Measurements from ENCODE around the gene SMIM34. TPM values are rescaled to one million over a fixed set of nuclear protein-coding genes. Genes with fewer than 3 reads are reported as not detected.
"Not testable (repeated sequence)": the region's sequence is repeated elsewhere in the genome, so short reads cannot be mapped to it uniquely, and the experiment has no call there.

SMIM34 gene, protein sequence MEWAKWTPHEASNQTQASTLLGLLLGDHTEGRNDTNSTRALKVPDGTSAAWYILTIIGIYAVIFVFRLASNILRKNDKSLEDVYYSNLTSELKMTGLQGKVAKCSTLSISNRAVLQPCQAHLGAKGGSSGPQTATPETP
- polyA plus RNA-seq (ENCODE audit: low read depth in 6 of 6), result not detected

DNA sequence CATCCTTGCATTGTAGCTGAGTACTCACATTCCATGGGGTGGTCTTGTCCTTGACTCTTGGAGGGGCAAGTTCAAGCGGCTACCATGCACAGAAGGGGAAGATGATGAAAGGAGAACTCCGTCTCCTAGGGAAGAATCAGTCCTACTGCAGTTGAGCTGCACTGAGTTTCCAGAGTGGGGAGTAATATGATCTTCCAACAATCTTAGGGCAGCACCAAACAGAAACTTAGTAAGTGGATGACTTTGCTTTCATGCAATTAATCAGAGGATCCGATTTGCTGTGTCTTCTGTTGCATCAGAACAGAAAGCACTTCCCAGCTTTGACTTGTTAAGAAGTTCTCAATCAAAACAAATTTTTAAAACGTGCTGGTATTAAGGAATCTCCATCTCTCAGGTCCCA, at the start of gene SMIM34:
Gene SMIM34, minus strand, starts transcription at position 147 of the 400 bp plus-strand sequence. Its CDS starts 112 bp downstream, at position 35.
- H3K4me1 Mint-ChIP-seq; H3K27ac Mint-ChIP-seq; H3K9me3 Mint-ChIP-seq; H3K36me3 Mint-ChIP-seq; H3K4me3 Mint-ChIP-seq; DNase-seq; H3K27me3 Mint-ChIP-seq; ATAC-seq (ENCODE audit: low read depth in 2 of 2): not testable (repeated sequence)

DNA sequence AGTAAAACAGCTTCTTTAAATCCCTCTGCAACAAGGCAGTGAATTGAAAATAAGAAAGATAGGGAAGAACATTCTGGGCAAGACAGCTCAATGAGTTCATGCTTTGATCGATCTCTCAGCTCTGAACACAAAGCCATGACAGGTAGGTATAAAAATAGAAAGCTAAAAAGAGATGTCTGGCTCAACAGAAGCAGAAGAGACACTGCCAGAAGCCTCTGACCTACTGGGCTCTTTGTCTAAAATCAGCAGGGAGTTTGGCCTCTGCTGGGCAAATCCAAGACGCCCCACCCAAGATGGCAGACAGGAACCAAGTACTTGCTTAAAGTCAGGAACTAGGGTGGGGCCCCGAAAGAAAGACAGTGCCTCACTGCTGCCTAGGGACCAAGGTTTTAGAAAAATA, 43.6 kb upstream of the SMIM34 start:
- not testable (repeated sequence) for DNase-seq; H3K9me3 Mint-ChIP-seq; ATAC-seq (ENCODE audit: low read depth in 2 of 2); H3K4me3 Mint-ChIP-seq; H3K36me3 Mint-ChIP-seq; H3K27ac Mint-ChIP-seq; H3K4me1 Mint-ChIP-seq; H3K27me3 Mint-ChIP-seq

- not testable (repeated sequence) for H3K9me3 Mint-ChIP-seq; ATAC-seq (ENCODE audit: low read depth in 2 of 2); H3K27ac Mint-ChIP-seq; H3K4me3 Mint-ChIP-seq; DNase-seq; H3K27me3 Mint-ChIP-seq; H3K4me1 Mint-ChIP-seq; H3K36me3 Mint-ChIP-seq
These were observed 35.7 kb upstream of the SMIM34 start for GRCh38 chr21:34459426-34459825.

- H3K27ac Mint-ChIP-seq; H3K9me3 Mint-ChIP-seq; H3K36me3 Mint-ChIP-seq; DNase-seq; H3K27me3 Mint-ChIP-seq; H3K4me1 Mint-ChIP-seq; H3K4me3 Mint-ChIP-seq; ATAC-seq (ENCODE audit: low read depth in 2 of 2): not testable (repeated sequence)
These were observed 34.5 kb upstream of the SMIM34 start for GRCh38 chr21:34458266-34458665.

GRCh38 chr21:34456180-34456579, 32.4 kb upstream of the SMIM34 start:
- H3K27me3 Mint-ChIP-seq; H3K4me3 Mint-ChIP-seq; H3K9me3 Mint-ChIP-seq; H3K4me1 Mint-ChIP-seq; H3K36me3 Mint-ChIP-seq; DNase-seq; H3K27ac Mint-ChIP-seq; ATAC-seq (ENCODE audit: low read depth in 2 of 2): not testable (repeated sequence)

- H3K27ac Mint-ChIP-seq; H3K4me3 Mint-ChIP-seq; ATAC-seq (ENCODE audit: low read depth in 2 of 2); H3K4me1 Mint-ChIP-seq; H3K36me3 Mint-ChIP-seq; H3K27me3 Mint-ChIP-seq; DNase-seq; H3K9me3 Mint-ChIP-seq: not testable (repeated sequence)
These were observed 31.9 kb upstream of the SMIM34 start for GRCh38 chr21:34455628-34456027.

GRCh38 chr21:34447018-34447417, 23.3 kb upstream of the SMIM34 start:
- not testable (repeated sequence) for H3K4me3 Mint-ChIP-seq; DNase-seq; H3K36me3 Mint-ChIP-seq; ATAC-seq (ENCODE audit: low read depth in 2 of 2); H3K27me3 Mint-ChIP-seq; H3K4me1 Mint-ChIP-seq; H3K27ac Mint-ChIP-seq; H3K9me3 Mint-ChIP-seq

DNA sequence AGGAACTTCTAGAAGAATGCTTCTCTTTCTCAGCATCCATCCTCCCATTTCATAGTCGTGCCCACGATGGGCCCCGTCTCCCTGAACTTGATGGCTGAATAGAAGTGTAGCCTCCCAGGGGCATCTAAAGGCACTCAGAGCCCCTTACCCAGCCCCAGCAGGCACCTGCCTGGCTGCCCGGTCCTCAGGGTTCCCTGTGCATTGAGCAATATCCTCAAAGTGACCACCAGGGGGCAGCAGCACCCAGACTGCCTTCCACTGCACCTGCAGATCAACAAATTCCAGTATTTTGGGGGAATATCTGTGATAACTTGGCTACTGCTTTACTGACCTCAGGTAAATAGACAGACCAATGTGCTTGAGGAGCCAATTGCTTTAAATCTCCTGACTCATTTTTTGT, 19.7 kb upstream of the SMIM34 start:
- peak; percentile 33 to 42 for ATAC-seq (ENCODE audit: low read depth in 2 of 2)
- H3K27me3 Mint-ChIP-seq, H3K4me1 Mint-ChIP-seq, H3K36me3 Mint-ChIP-seq, DNase-seq, H3K27ac Mint-ChIP-seq, H3K9me3 Mint-ChIP-seq, H3K4me3 Mint-ChIP-seq: not testable (repeated sequence)

DNA sequence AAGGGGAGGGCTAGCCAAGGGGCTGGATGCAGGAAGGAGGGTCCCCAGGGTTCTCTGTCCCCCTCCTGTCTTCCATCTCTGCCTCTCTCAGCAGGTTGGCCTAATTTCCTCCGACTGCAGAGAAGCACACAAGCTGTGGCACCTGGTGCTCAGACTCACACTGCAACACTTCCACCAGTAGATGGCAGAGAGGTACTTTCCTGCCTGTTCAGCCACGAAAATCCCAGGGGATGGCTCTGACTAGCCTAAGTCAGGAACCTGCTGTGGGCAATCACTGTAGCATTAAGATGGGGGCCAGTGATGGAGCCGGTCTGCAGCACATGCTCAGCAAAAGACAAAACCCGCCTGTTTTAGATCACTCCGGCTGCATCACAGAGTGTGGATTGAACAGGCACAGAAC, 6.0 kb upstream of the SMIM34 start:
- not testable (repeated sequence) for H3K27ac Mint-ChIP-seq; H3K9me3 Mint-ChIP-seq; ATAC-seq (ENCODE audit: low read depth in 2 of 2); H3K36me3 Mint-ChIP-seq; H3K27me3 Mint-ChIP-seq; H3K4me3 Mint-ChIP-seq; DNase-seq; H3K4me1 Mint-ChIP-seq

DNA sequence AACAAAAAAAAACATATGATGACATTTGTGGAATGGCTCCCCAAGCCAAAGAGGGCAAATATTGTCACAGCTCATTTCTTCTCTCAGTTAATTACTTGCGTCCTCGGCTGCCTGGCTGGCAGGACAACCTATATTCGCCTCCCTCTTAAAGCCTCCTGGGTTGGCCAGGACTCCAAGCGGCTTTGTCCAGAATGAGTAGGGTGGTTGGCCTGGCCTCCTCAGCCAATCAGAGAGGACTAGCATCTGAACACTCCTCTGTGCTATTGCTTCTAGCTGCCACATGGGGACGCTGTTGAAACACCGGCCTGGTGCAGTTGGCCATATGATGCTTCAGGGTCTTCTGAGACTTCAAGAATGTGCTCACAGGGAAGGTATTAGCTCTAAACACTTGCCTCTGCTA, 4.7 kb upstream of the SMIM34 start:
- not testable (repeated sequence) for H3K4me3 Mint-ChIP-seq; H3K27me3 Mint-ChIP-seq; H3K4me1 Mint-ChIP-seq; H3K27ac Mint-ChIP-seq; ATAC-seq (ENCODE audit: low read depth in 2 of 2); H3K36me3 Mint-ChIP-seq; H3K9me3 Mint-ChIP-seq; DNase-seq

DNA sequence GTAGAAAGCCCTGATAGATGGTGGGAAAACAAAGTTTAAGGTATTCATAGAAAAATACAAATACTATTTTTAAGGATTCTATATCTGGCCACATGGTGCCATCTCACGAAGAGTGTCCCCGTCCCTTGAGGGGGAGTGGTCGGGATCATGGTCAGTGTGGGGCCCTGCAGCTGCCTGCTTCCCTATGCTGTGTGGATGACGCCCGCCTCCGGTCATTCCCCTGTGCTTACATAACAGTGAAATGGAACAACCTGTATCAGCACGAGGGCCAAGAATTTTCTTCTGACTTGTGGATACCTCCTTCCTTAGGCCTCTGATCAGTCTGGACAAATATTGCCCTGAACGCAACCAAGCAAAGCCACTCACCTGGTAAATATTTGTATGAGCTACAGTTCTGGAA, 3.6 kb upstream of the SMIM34 start:
- H3K9me3 Mint-ChIP-seq; DNase-seq; H3K27me3 Mint-ChIP-seq; H3K27ac Mint-ChIP-seq; ATAC-seq (ENCODE audit: low read depth in 2 of 2); H3K4me3 Mint-ChIP-seq; H3K36me3 Mint-ChIP-seq; H3K4me1 Mint-ChIP-seq: not testable (repeated sequence)

DNA sequence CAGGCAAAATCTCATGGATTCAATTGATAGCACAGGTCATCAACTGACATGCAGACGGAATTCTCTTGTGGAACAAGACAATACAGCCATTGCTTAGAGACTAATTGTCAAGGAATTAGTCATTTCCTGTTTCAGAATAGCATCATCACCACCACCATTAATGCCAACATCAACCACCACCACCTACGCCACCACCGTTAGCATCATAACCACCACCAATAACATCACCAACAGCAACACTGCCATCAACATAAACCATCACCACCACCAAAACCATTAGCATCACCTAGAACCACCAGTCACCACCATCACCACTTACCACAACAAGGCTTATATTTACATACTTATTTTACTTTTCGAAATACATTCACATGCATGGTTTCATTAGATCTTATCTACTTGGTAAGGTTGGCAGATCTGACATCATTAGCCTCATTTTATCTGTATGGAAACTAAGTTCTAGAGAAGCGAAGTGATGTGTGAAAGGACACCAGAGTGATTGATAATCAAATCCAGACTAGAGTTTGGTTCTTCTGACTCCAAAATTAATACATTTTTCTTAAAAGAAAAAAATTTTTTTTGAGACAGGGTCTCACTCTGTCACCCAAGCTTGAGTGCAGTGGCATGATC, 6.2 kb downstream of the SMIM34 start:
- not testable (repeated sequence) for DNase-seq; H3K4me3 Mint-ChIP-seq; H3K9me3 Mint-ChIP-seq; H3K36me3 Mint-ChIP-seq; H3K27ac Mint-ChIP-seq; H3K4me1 Mint-ChIP-seq; H3K27me3 Mint-ChIP-seq; ATAC-seq (ENCODE audit: low read depth in 2 of 2)

DNA sequence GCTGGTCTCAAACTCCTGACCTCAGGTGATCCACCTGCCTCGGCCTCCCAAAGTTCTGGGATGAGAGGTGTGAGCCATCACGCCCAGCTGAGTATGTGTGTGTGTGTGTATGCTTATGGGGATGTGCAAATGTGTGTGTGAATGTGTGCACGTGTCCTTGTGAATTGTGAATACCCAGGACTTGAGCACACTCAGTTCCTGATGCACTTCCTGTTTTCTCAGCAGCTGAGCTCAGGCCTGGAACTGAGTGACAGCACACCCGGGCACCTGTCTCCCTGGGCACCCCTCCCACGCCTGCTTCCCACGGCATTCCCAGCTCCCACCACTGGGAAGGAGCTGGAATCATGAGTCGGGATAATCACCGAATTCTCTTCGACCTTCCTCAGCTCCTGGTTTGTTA, 16.5 kb downstream of the SMIM34 start:
- H3K4me3 Mint-ChIP-seq, H3K9me3 Mint-ChIP-seq, H3K36me3 Mint-ChIP-seq, H3K27me3 Mint-ChIP-seq, DNase-seq, H3K4me1 Mint-ChIP-seq, H3K27ac Mint-ChIP-seq: not testable (repeated sequence)
- peak; percentile 87 for ATAC-seq (ENCODE audit: low read depth in 2 of 2)

- not testable (repeated sequence) for H3K4me1 Mint-ChIP-seq, H3K36me3 Mint-ChIP-seq, H3K9me3 Mint-ChIP-seq, H3K27me3 Mint-ChIP-seq, DNase-seq, H3K4me3 Mint-ChIP-seq, H3K27ac Mint-ChIP-seq
- ATAC-seq (ENCODE audit: low read depth in 2 of 2), result peak; percentile 61 to 75
These were observed 17.1 kb downstream of the SMIM34 start for GRCh38 chr21:34406676-34407075.

DNA sequence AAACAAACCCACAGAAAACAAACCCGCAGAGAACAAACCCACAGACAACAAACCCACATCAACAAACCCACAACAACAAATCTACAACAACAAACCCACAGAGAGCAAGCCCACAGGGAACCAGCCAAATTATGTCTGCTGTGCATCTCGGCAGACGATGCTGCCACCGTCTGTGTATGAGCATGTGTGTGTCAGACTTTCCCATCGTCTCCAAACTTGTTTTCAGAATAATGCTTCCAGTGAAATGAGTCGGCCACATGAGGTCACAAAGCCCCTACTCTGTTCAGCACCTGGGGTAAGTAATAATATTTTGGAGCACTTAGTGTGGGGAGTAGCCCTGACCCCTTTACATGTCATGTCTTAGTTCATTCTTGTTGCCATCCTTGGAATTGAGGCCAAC, 17.6 kb downstream of the SMIM34 start:
- H3K27me3 Mint-ChIP-seq; H3K36me3 Mint-ChIP-seq; ATAC-seq (ENCODE audit: low read depth in 2 of 2); H3K27ac Mint-ChIP-seq; DNase-seq; H3K4me1 Mint-ChIP-seq; H3K9me3 Mint-ChIP-seq; H3K4me3 Mint-ChIP-seq: not testable (repeated sequence)

Data from naive B cell (primary cell).